ENCODE measurements around the gene ZNF771. TPM values are rescaled to one million over a fixed set of nuclear protein-coding genes. Genes with fewer than 3 reads are reported as not detected.

Gene ZNF771
- total and polyA plus RNA-seq, 12 donors: 2.8 to 81.3 (median 11.9) TPM

DNA sequence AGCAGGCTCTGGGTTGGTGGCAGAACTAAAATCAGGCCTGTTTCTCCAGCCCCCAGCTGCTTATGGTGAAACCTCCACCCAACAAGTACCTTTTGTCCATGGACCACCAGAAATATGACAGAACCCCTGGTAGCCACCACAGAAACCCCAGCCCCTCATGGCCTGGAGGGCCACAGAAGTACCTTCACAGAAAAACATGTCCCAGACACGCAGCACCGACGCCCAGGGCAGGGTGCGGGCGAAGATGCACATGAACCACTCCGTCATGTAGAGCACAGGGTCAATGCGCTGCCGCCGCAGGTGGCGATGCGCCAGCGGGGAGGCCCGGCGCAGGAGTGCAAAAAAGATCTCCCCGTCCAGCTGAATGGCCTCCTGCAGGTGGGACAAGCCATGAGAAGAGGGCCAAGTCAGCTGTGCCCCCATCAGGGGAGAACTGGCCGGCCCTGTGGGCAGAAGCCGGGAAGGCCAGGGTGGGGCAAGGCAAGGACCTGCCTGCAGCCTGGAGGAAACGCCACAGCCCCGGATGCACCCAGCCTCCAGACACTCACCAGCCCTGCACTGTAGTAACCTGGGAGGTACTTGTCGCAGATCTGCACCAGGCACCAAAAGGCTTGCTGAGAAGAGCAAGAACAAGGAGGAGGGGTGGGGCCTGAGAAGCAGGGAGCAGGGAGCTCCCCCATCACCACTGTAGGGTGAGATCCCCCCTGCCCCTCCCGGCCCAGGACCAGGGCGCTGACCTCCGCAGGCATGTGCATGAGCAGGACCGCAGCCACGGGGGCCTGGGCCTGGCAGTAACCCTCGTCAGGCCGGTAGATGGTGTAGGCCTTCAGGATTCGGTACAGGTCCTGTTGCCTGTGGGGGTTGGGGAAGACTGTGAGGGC, 48.2 kb upstream of the ZNF771 start:
- intact Hi-C loops (cut with DNase I): no loop called here
- DNase-seq: peak in 1 of 7 donors; percentile 24
- Histone ChIP-seq H3K36me3 (replicated peaks in 1 of 2) (peaks cover 0 to 54% of the 10 kb centered on the region in 2 donors), H3K27ac (no peak overlapping the region), H3K9me3 (replicated peaks in 1 of 3) (no peaks in the 10 kb centered on the region), H3K4me1 (replicated peaks in 1 of 2) (peaks cover 17 to 18% of the 10 kb centered on the region in 2 donors), H3K4me3 (no peak overlapping the region), H3K27me3 (no peaks in the 10 kb centered on the region)
- 89 to 91% (median 90%) methylated on average over 17 to 28 of the region's 28 CpGs for WGBS, 4 donors
- TF ChIP-seq, protein P1, sequence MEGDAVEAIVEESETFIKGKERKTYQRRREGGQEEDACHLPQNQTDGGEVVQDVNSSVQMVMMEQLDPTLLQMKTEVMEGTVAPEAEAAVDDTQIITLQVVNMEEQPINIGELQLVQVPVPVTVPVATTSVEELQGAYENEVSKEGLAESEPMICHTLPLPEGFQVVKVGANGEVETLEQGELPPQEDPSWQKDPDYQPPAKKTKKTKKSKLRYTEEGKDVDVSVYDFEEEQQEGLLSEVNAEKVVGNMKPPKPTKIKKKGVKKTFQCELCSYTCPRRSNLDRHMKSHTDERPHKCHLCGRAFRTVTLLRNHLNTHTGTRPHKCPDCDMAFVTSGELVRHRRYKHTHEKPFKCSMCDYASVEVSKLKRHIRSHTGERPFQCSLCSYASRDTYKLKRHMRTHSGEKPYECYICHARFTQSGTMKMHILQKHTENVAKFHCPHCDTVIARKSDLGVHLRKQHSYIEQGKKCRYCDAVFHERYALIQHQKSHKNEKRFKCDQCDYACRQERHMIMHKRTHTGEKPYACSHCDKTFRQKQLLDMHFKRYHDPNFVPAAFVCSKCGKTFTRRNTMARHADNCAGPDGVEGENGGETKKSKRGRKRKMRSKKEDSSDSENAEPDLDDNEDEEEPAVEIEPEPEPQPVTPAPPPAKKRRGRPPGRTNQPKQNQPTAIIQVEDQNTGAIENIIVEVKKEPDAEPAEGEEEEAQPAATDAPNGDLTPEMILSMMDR (IDR thresholded peaks at IDR 0.05): no peak
- TF ChIP-seq POLR2A (IDR thresholded peaks at IDR 0.05): no peak

DNA sequence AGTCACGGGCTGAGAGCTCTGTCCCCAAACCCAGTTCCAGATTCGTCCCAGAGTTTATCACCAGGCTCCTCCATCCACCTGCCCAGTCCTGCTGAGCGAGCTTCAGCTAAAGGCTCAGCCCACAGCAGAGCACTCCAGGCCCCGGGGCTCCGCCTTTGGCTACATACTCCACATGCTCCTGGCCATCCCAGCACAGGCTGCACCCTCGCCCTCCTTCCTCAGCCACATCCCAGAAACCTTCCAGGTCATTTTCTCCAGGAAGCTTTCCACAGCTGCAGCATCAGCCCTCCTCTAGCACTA, 47.6 kb upstream of the ZNF771 start:
- no peaks in the 10 kb centered on the region for H3K27me3 ChIP-seq
- no peak overlapping the region for H3K27ac ChIP-seq
- peaks cover 0 to 60% of the 10 kb centered on the region in 2 donors for H3K36me3 ChIP-seq (replicated peaks in 1 of 2)
- 68 to 86% (median 77%) methylated on average over 1 to 6 of the region's 6 CpGs for WGBS, 4 donors
- no peak for TF ChIP-seq POLR2A (IDR thresholded peaks at IDR 0.05)
- TF ChIP-seq, protein P1 (IDR thresholded peaks at IDR 0.05): no peak
- H3K4me3 ChIP-seq: no peak overlapping the region
- H3K9me3 ChIP-seq (replicated peaks in 1 of 3): no peaks in the 10 kb centered on the region
- DNase-seq: no peak
- peaks cover 14 to 17% of the 10 kb centered on the region in 2 donors for H3K4me1 ChIP-seq (replicated peaks in 1 of 2)
- intact Hi-C loops (cut with DNase I): no loop called here

DNA sequence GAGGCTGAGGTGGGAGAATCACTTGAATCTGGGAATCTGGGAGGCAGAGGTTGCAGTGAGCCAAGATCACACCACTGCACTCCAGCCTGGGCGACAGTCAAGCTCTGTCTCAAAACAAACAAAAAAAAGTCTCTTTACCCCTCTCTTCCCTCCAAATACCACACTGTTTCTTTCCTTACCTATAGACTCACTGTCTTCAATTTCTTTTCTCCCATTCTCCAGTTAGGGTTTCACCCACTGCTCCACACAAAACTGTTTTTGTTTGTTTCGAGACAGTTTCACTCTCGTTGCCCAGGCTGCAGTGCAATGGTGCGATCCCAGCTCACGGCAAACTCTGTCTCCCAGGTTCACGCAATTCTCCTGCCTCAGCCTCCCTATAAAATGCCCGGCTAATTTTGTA, 46.2 kb upstream of the ZNF771 start:
- peaks cover 0 to 73% of the 10 kb centered on the region in 2 donors for H3K36me3 ChIP-seq (replicated peaks in 1 of 2)

DNA sequence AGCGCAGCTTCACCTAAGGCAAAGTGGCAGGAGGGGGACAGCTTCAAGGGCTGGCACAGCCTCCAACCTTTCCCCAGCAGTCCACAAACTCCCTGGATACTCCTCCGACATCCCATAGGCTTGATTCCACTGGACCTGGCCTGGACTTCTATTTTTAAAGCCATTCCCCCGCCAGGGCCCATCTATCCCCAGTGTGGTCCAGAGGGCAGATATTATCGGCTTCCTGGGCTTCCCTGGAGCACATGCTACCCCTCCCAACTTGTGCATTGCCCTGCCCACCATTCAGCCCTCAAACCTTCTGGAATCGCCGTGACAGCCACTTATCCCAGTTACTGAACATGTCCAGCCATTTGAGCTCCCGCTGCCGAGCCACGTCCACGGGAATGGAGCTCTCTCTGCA, 42.2 kb upstream of the ZNF771 start:
- H3K4me1 ChIP-seq (replicated peaks in 1 of 2): peaks cover 20 to 33% of the 10 kb centered on the region in 2 donors
- peaks cover 0 to 44% of the 10 kb centered on the region in 2 donors for H3K36me3 ChIP-seq (replicated peaks in 1 of 2)
- H3K9me3 ChIP-seq (replicated peaks in 1 of 3): no peaks in the 10 kb centered on the region
- H3K4me3 ChIP-seq: no peak overlapping the region
- intact Hi-C loops (cut with DNase I): no loop called here
- 75 to 83% (median 83%) methylated on average over 4 to 10 of the region's 10 CpGs for WGBS, 4 donors
- TF ChIP-seq, protein P1 (IDR thresholded peaks at IDR 0.05): no peak
- TF ChIP-seq POLR2A (IDR thresholded peaks at IDR 0.05): no peak
- H3K27me3 ChIP-seq: no peaks in the 10 kb centered on the region
- H3K27ac ChIP-seq: no peak overlapping the region
- no peak for DNase-seq

More for the DNA sequence above, 46.2 kb upstream of the ZNF771 start:
- Histone ChIP-seq H3K27me3 (no peaks in the 10 kb centered on the region), H3K4me1 (replicated peaks in 1 of 2) (peaks cover 9 to 16% of the 10 kb centered on the region in 2 donors), H3K9me3 (replicated peaks in 1 of 3) (no peaks in the 10 kb centered on the region), H3K4me3 (no peak overlapping the region), H3K27ac (no peak overlapping the region)
- TF ChIP-seq POLR2A (IDR thresholded peaks at IDR 0.05): no peak
- TF ChIP-seq, protein P1 (IDR thresholded peaks at IDR 0.05): no peak
- no peak for DNase-seq
- intact Hi-C loops (cut with DNase I): no loop called here
- 93 to 96% (median 95%) methylated on average over 7 of the region's 7 CpGs for WGBS, 4 donors

Data from adrenal gland (tissue), 12 donors.